IgD-negative memory B cell (primary cell): ENCODE results near the gene FAM124B. TPM values are rescaled to one million over a fixed set of nuclear protein-coding genes. Genes with fewer than 3 reads are reported as not detected.
"Not testable (repeated sequence)": the region's sequence is repeated elsewhere in the genome, so short reads cannot be mapped to it uniquely, and the experiment has no call there.

Experiments used
- H3K27ac Mint-ChIP-seq, 3 donors: one replicate each; pipeline ENCODE4 v1.8.0; 2020 to 2022; ENCODE audit warnings: mild to moderate bottlenecking in 3 of 3, mixed read lengths in 3 of 3, moderate library complexity in 1 of 3
- H3K27me3 Mint-ChIP-seq: one replicate; pipeline ENCODE4 v1.8.0; 2021; ENCODE audit warnings: mixed read lengths
- H3K36me3 Mint-ChIP-seq: one replicate; pipeline ENCODE4 v1.8.0; 2020; ENCODE audit warnings: mild to moderate bottlenecking, mixed read lengths
- H3K4me1 Mint-ChIP-seq, 3 donors: one replicate each; pipeline ENCODE4 v1.8.0; 2020 to 2022; ENCODE audit warnings: mixed read lengths in 3 of 3, mild to moderate bottlenecking in 1 of 3
- H3K4me3 Mint-ChIP-seq, 4 donors: one replicate each; pipeline ENCODE4 v1.8.0; 2020 to 2022; ENCODE audit warnings: mild to moderate bottlenecking in 4 of 4, mixed read lengths in 4 of 4, moderate library complexity in 3 of 4
- H3K9me3 Mint-ChIP-seq, 3 donors: one replicate each; pipeline ENCODE4 v1.8.0; 2020 to 2021; ENCODE audit warnings: mixed read lengths in 3 of 3, mild to moderate bottlenecking in 1 of 3
- polyA plus RNA-seq: library from polyadenylated mRNA; unstranded; fragments of 300-500 nt; fragmentation: Illumina TruSeq; gene quantifications from one replicate; pipeline ENCODE4 v1.2.3, GENCODE V29; 2021

FAM124B gene
- polyA plus RNA-seq, 1 donor from 2014 or later: not detected

GRCh38 chr2:224404796-224405195 is 2.9 kb upstream of the FAM124B start:
- no peak overlapping the region for H3K27ac Mint-ChIP-seq

GRCh38 chr2:224403657-224404056 is 1.8 kb upstream of the FAM124B start:
- Mint-ChIP-seq H3K27me3 (peaks cover 2% of the 10 kb centered on the region), H3K9me3 (no peaks in the 10 kb centered on the region), H3K4me1 (peaks cover 5 to 9% (median 6%) of the 10 kb centered on the region in 3 donors), H3K27ac (no peak overlapping the region), H3K4me3 (no peak overlapping the region), H3K36me3 (no peaks in the 10 kb centered on the region)

More at GRCh38 chr2:224404796-224405195, 2.9 kb upstream of the FAM124B start:
- H3K27me3 Mint-ChIP-seq: peaks cover 2% of the 10 kb centered on the region
- H3K36me3 Mint-ChIP-seq: no peaks in the 10 kb centered on the region
- peaks cover 5 to 9% (median 6%) of the 10 kb centered on the region in 3 donors for H3K4me1 Mint-ChIP-seq
- no peaks in the 10 kb centered on the region for H3K9me3 Mint-ChIP-seq
- H3K4me3 Mint-ChIP-seq: no peak overlapping the region

- H3K4me3 Mint-ChIP-seq: peak overlapping the region in 3 of 4 donors; percentile 54 to 87 (median 74)
- peaks cover 2% of the 10 kb centered on the region for H3K36me3 Mint-ChIP-seq
- H3K9me3 Mint-ChIP-seq: no peaks in the 10 kb centered on the region
- H3K27me3 Mint-ChIP-seq: peaks cover 2% of the 10 kb centered on the region
- no peak overlapping the region for H3K27ac Mint-ChIP-seq
- H3K4me1 Mint-ChIP-seq: peaks cover 4 to 7% (median 5%) of the 10 kb centered on the region in 3 donors
Observed at GRCh38 chr2:224400886-224401632, 848 bp downstream of the FAM124B start.

GRCh38 chr2:224400174-224400810 is 1.6 kb downstream of the FAM124B start:
- Mint-ChIP-seq H3K4me3 (peak overlapping the region in 1 of 4 donors; percentile 75), H3K9me3 (no peaks in the 10 kb centered on the region), H3K27me3 (peaks cover 2% of the 10 kb centered on the region), H3K27ac (no peak overlapping the region), H3K4me1 (peaks cover 5 to 7% (median 7%) of the 10 kb centered on the region in 3 donors), H3K36me3 (peaks cover 2% of the 10 kb centered on the region)

- Mint-ChIP-seq H3K27me3 (peaks cover 2% of the 10 kb centered on the region), H3K9me3 (no peaks in the 10 kb centered on the region), H3K4me1 (peaks cover 3 to 8% (median 5%) of the 10 kb centered on the region in 3 donors), H3K36me3 (peaks cover 2% of the 10 kb centered on the region), H3K4me3 (no peak overlapping the region), H3K27ac (no peak overlapping the region)
Observed at GRCh38 chr2:224398289-224398688, 3.6 kb downstream of the FAM124B start.

- peak overlapping the region in 1 of 3 donors; percentile 11 for H3K27ac Mint-ChIP-seq
- not testable (repeated sequence) for H3K4me1 Mint-ChIP-seq, H3K27me3 Mint-ChIP-seq, H3K36me3 Mint-ChIP-seq, H3K4me3 Mint-ChIP-seq, H3K9me3 Mint-ChIP-seq
Observed at GRCh38 chr2:224397100-224397499, 4.8 kb downstream of the FAM124B start.

GRCh38 chr2:224395620-224396390 is 6.1 kb downstream of the FAM124B start:
- Mint-ChIP-seq H3K27ac (no peak overlapping the region), H3K27me3 (no peaks in the 10 kb centered on the region), H3K4me3 (no peak overlapping the region), H3K36me3 (peaks cover 2% of the 10 kb centered on the region), H3K4me1 (peaks cover 0 to 4% (median 0%) of the 10 kb centered on the region in 3 donors), H3K9me3 (no peaks in the 10 kb centered on the region)

- Mint-ChIP-seq H3K36me3 (peaks cover 2% of the 10 kb centered on the region), H3K27me3 (no peaks in the 10 kb centered on the region)
Observed at GRCh38 chr2:224393157-224393872, 8.6 kb downstream of the FAM124B start.

GRCh38 chr2:224392545-224392944 is 9.4 kb downstream of the FAM124B start:
- Mint-ChIP-seq H3K4me3 (no peak overlapping the region), H3K36me3 (peaks cover 2% of the 10 kb centered on the region), H3K4me1 (peaks cover 0 to 7% (median 0%) of the 10 kb centered on the region in 3 donors), H3K27me3 (no peaks in the 10 kb centered on the region), H3K27ac (no peak overlapping the region), H3K9me3 (no peaks in the 10 kb centered on the region)

More at GRCh38 chr2:224393157-224393872, 8.6 kb downstream of the FAM124B start:
- H3K9me3 Mint-ChIP-seq: no peaks in the 10 kb centered on the region
- no peak overlapping the region for H3K27ac Mint-ChIP-seq
- no peak overlapping the region for H3K4me3 Mint-ChIP-seq
- H3K4me1 Mint-ChIP-seq: peaks cover 0 to 7% (median 0%) of the 10 kb centered on the region in 3 donors

GRCh38 chr2:224389317-224389716 is 12.6 kb downstream of the FAM124B start:
- H3K36me3 Mint-ChIP-seq: no peaks in the 10 kb centered on the region
- H3K27me3 Mint-ChIP-seq: no peaks in the 10 kb centered on the region
- H3K9me3 Mint-ChIP-seq: no peaks in the 10 kb centered on the region
- peak overlapping the region in 1 of 3 donors; percentile 2 for H3K27ac Mint-ChIP-seq
- H3K4me3 Mint-ChIP-seq: no peak overlapping the region
- peaks cover 0 to 3% (median 0%) of the 10 kb centered on the region in 3 donors for H3K4me1 Mint-ChIP-seq

- Mint-ChIP-seq H3K9me3 (no peaks in the 10 kb centered on the region), H3K27me3 (no peaks in the 10 kb centered on the region), H3K36me3 (no peaks in the 10 kb centered on the region), H3K27ac (no peak overlapping the region), H3K4me1 (peaks cover 0 to 3% (median 0%) of the 10 kb centered on the region in 3 donors), H3K4me3 (no peak overlapping the region)
Observed at GRCh38 chr2:224386876-224387275, 15.0 kb downstream of the FAM124B start.

GRCh38 chr2:224382973-224383555 is 18.8 kb downstream of the FAM124B start:
- H3K4me1 Mint-ChIP-seq: peaks cover under 1 to 2% (median 1%) of the 10 kb centered on the region in 3 donors
- no peak overlapping the region for H3K27ac Mint-ChIP-seq
- no peak overlapping the region for H3K4me3 Mint-ChIP-seq
- H3K9me3 Mint-ChIP-seq: no peaks in the 10 kb centered on the region
- H3K36me3 Mint-ChIP-seq: peaks cover 1% of the 10 kb centered on the region
- no peaks in the 10 kb centered on the region for H3K27me3 Mint-ChIP-seq

- H3K4me1 Mint-ChIP-seq, H3K36me3 Mint-ChIP-seq, H3K27me3 Mint-ChIP-seq, H3K27ac Mint-ChIP-seq, H3K9me3 Mint-ChIP-seq, H3K4me3 Mint-ChIP-seq: not testable (repeated sequence)
Observed at GRCh38 chr2:224382280-224382647, 19.6 kb downstream of the FAM124B start.

- Mint-ChIP-seq H3K27ac (no peak overlapping the region), H3K27me3 (no peaks in the 10 kb centered on the region), H3K36me3 (peaks cover 1% of the 10 kb centered on the region), H3K4me3 (no peak overlapping the region), H3K9me3 (no peaks in the 10 kb centered on the region), H3K4me1 (peaks cover 6 to 7% (median 6%) of the 10 kb centered on the region in 3 donors)
Observed at GRCh38 chr2:224381521-224382279, 20.2 kb downstream of the FAM124B start.
